NCI-H2081 treated with DMSO at 0.1 percent for 48 hours (cell line): ENCODE results near the gene DARS2.
A peak's percentile ranks its signal among the peaks of the same experiment; 100 is the strongest.
"Not testable (repeated sequence)": the region's sequence is repeated elsewhere in the genome, so short reads cannot be mapped to it uniquely, and the experiment has no call there.

ENCODE experiments used
- DNase-seq: peaks from one replicate; lab custom pipeline; 2025; lab: John Stamatoyannopoulos, UW

DARS2 gene

GRCh38 chr1:173862146-173862768 lies 37.8 kb downstream of the DARS2 start:
- DNase-seq = not testable (repeated sequence)

- no peak for DNase-seq
Observed at GRCh38 chr1:173862769-173863223, 38.3 kb downstream of the DARS2 start.

DNA sequence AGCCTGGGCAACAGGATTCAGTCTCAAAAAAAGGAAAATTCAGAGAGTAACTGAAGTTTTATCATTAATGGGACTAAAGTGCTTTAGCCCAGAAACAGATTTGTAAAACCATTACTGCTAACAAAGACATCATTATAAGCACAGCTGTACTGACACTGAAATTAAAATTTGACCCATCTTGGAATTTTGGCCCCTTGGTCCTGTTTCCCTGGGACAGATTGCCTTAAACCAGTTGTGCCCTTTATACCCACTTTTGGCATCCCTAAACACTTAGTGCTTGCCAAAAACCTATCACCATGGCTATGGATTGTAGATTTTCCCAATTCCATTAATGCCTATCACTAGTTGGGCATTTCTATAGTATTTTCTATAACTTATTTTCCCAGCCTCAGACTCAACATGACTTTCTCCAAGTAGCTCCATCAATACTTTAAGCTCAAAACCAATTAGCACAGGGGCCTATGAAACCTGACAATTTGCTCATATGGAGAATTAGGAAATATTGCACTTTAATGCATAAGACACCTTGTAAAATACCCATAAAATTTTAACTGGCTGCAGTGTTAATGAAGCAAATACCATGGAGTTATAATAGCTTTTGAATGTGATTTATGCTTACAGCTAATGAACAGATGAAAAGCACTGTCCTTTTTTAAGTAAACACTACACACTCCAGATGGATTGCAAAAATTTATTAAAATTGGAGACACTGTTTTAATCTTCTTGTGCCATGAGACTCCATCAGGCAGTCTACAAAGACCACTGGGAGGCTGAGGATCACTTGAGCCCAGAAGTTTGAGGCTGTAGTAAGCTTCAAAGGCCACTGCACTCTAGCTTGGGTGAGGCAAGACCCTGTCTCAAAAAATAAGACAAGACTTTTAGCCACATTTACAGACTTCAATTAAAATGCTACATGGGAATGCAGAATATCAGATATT lies 39.0 kb downstream of the DARS2 start:
- no peak for DNase-seq

GRCh38 chr1:173864179-173864867 lies 39.9 kb downstream of the DARS2 start:
- no peak for DNase-seq

GRCh38 chr1:173865468-173866164 lies 41.1 kb downstream of the DARS2 start:
- DNase-seq = no peak

- DNase-seq = no peak
Observed at GRCh38 chr1:173866413-173867115, 42.1 kb downstream of the DARS2 start.

DNA sequence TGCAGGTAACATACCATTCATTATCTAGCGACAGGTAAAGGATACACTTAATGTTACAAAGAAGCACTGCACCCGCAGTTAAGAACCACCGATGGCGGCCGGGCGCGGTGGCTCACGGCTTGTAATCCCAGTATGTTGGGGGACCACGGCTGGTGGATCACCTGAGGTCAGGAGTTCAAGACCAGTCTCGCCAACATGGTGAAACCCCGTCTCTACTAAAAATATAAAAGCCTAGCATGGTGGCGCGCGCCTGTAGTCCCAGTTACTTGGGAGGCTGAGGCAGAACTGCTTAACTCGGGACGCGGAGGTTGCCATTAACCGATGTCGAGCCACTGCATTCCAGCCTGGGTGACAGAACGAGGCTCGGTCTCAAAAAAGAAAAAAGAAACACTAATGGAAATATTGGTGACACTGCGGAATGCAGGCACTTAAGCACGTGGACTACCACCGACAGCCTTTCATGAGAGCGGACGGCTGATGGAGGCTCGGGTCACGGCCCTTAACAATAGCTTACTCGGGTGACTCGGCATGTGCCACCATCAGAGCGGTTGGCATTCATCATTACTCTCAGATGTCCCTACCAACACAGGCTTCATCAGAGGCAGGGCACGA lies 42.8 kb downstream of the DARS2 start:
- DNase-seq = no peak

DNA sequence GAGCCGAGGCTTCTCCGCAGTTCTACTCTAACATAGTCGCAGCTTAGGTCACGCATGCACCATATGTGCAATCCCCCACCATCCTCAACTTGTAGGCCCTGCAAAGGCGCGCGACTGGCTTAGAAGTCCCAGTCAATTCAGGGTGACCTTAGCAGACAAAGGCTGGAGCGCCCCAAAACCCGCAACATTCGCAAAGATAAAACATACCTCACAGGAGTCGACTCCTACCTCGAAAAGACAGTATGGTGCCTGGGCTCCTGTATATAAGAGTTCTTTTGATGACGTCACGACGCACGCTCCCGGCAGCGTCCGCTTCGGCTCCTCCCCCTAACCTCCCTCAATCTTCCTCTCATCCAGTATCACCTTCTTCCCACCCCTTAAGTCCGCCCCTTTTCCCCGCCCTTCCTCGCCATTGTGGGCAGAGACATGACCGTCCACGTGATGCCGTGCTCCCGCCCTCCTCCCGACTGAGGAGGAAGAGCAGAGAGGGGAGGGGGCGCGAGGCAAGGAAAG lies 43.3 kb downstream of the DARS2 start, which contains the start of gene GAS5:
Gene GAS5 (minus strand): TSS at position 237 of the 513 bp plus-strand sequence.
- DNase-seq = peak; percentile 97

GRCh38 chr1:173868266-173869020 lies 44.0 kb downstream of the DARS2 start, which contains the start of gene ZBTB37:
Gene ZBTB37 (plus strand): TSS chr1:173868380. CDS start chr1:173870226, 1,846 bp downstream.
- peak; percentile 54 for DNase-seq

DNA sequence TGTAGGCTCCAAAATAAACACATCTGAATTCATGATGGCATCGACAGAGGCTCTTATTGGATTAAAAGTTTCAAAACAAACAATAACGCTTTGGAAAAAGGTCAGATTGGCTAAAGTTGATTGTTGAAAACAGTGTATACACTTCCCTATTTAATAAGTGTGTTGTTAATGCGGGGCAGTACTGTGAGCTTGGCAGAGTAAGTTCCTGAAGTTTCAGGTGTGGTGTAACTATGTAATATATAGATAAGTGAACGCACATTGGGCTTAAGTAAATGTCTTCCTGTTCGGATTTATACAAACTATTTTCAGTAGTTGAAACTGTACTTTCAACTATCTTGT lies 44.5 kb downstream of the DARS2 start:
- no peak for DNase-seq

DNA sequence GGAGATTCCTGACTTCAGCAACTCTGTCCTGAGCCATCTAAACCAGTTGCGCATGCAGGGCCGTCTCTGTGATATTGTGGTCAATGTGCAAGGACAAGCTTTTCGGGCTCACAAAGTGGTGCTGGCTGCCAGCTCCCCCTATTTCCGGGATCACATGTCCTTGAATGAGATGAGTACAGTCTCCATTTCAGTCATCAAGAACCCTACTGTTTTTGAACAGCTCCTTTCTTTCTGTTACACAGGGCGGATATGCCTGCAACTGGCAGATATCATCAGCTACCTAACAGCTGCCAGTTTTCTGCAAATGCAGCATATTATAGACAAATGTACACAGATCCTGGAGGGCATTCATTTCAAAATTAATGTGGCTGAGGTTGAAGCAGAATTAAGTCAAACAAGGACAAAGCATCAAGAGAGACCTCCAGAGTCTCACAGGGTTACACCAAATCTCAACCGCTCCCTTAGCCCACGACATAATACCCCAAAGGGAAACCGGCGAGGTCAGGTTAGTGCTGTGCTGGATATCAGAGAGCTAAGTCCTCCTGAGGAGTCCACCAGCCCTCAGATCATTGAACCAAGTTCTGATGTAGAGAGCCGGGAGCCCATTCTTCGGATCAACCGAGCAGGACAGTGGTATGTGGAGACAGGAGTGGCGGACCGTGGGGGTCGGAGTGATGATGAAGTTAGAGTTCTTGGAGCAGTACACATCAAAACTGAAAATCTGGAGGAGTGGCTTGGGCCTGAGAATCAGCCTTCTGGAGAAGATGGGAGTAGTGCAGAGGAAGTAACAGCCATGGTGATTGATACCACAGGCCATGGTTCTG lies 46.0 kb downstream of the DARS2 start:
- DNase-seq = peak; percentile 25

- no peak for DNase-seq
Observed at GRCh38 chr1:173871091-173871490, 46.6 kb downstream of the DARS2 start.

DNA sequence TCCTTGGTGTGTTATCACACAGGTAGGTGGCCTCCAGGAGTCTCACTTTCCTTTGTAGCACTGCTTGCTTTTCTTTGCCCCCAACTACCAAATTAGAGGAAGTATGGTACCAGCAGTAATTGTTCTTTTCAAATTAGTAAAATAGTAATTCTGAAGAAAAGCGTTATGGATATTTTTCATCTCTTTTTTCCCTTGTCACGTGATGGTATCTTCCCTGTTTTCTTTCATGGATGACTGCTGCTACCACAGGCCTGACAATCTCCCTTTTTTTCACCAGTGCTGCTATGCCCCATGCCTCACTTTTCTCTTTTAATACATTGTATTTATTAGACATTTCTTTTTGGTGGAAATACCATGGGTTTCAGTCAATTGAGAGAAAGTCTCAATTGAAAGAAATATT lies 47.0 kb downstream of the DARS2 start:
- DNase-seq = no peak

GRCh38 chr1:173876732-173877131 lies 52.3 kb downstream of the DARS2 start:
- DNase-seq = no peak

DNA sequence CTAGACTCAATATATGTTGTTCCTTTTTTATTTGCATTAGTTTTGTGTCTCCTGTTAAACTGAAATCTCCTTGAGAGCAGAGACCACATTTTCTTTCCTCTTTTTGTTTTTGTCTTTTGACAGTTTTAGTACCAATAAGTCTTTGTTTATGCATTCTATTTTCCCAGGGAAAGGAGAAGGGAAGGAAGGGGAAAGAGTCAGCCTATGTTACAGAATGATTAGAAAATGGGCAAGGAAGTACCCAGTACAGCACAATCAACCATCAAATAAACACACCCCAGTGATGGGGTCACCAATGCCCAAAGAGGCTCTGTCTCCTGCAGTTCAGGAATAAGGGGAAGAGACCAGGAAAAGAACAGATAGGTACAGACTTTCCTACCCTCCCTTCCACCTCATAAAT lies 53.8 kb downstream of the DARS2 start:
- no peak for DNase-seq

GRCh38 chr1:173881117-173881516 lies 56.6 kb downstream of the DARS2 start:
- not testable (repeated sequence) for DNase-seq

GRCh38 chr1:173884701-173885100 lies 60.2 kb downstream of the DARS2 start:
- DNase-seq = no peak

GRCh38 chr1:173886746-173887611 lies 62.5 kb downstream of the DARS2 start:
- no peak for DNase-seq
